GM19452 (cell line): ENCODE data around the gene PLXNC1.

Experiments used
- ATAC-seq: cut with Tn5 transposase; IDR thresholded peaks from one replicate; pipeline ENCODE4 v1.9.1; 2021; ENCODE audit not compliant: unreplicated experiment

Gene PLXNC1

GRCh38 chr12:94147991-94148738, at the start of gene PLXNC1:
PLXNC1 (plus strand) TSS chr12:94148577; CDS start chr12:94148972, 395 bp downstream.
- peak; percentile 38 for ATAC-seq

DNA sequence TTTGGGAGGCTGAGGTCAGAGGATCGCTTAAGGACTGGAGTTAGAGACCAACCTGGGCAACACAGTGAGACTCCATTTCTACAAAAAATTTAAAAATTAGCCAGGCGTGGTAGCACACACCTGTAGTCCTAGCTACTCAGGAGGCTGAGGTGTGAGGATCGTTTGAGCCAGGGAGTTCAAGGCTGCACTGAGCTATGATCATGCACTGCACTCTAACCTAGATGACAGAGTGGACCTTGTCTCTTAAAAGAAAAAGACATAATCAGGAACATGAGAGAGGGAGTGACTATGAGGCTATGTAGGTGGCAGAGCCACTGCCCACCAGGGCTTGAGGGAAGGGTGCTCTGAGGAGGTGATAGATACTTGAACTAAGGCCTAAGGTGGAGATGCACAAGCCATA, 49.2 kb upstream of the PLXNC1 start:
- ATAC-seq: no peak

DNA sequence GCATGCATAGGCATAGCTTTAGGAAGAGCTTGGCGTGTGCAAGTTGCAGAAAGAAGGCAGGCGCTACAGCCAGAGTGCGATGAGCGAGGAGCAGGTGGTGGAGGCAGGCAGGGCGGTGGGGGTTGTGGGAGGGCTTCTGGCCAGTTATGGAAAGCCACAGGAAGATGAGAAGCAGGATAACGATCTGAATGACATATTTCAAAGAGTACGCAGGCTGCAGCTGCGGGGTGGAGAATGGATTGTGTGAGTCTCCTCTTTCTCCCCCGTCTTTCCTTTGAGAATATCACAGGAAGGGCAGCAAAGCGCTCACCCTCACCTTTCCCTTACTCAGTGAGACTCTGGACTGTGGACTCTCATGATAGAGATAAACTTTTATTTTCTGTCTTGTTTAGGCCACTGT, 48.7 kb upstream of the PLXNC1 start:
- ATAC-seq: no peak

- no peak for ATAC-seq
Measured at GRCh38 chr12:94100211-94100627, 48.2 kb upstream of the PLXNC1 start.

DNA sequence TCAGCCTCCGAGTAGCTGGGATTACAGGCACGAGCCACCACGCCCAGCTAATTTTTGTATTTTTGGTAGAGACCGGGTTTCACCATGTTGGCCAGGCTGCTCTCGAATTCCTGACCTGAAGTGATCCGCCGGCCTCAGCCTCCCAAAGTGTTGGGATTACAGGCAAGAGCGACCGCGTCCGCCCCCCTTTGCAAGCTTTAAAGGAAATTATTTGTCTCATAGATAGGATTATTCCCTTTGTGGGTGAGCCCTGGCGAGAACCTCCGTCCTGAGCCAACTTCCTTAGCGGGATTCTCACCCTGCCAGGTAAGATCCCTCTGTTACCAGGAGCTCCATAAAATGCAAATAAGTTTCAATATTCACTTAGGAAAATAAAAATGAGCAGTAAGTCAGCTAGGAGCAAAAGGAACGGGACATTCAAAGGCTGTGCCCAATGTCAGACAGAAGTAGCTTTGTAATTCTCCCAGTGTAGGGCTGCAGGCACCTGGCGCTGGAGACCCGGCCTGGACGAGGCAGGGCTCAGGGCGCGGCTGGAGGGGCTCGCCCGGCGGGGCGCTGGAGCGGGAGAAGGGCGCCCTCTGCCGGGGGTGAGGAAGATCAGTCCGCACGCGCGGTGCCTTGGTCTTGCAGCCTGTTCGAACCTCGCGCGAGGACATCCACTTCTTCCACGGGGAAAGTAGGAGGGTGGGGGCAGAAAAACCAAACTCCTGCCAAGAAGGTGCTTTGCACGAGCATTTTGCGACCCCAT, 47.2 kb upstream of the PLXNC1 start:
- peak; percentile 55 for ATAC-seq

DNA sequence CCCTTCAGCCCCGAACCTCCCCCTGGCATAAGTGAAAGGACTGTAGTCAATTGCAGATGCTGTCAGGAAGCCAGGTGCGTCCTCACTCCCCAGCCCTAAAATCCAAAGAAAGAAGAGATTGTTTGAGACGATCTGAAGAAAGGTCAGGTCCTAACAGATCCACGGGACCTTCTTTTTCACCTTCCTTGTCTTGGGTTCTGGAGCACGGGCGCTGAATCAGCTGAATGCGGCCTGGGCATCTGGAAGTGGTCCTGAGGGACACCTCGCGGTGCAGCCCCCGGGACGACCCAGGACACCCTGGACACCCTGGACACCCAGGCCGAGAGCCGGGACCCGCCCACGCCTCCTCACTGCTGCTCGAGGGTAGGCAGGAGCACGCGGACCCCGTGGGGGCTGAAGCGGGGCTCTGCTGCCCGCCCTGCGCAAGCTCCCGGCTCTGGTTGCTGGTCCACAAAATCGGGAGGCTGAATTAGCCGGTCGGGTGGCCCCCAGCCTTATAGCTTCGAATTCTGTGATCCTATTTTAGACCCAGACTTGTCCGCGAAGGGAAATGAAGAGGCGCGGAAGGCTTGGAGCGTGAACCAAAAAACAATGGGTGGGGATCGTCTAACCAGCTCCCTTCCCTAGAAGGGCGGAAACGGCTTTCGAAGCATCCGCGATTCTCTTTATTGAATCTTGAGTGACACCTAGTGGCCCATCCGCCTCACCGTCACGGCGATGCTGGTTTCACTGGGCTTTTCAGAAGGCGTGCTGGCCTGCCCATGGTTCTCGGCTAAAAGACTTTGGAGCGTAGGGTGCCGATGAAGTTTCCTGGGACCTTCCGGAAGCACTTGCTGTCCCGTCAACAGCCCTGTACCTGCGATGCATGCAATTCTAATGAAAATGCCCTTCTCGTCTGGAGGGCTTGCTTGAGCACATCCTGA, 46.4 kb upstream of the PLXNC1 start:
- ATAC-seq: peak; percentile 87

GRCh38 chr12:94103986-94104385, 44.4 kb upstream of the PLXNC1 start:
- ATAC-seq: no peak

GRCh38 chr12:94107910-94108309, 40.5 kb upstream of the PLXNC1 start:
- ATAC-seq: no peak

- no peak for ATAC-seq
Measured at GRCh38 chr12:94109160-94109559, 39.2 kb upstream of the PLXNC1 start.

GRCh38 chr12:94110258-94110657, 38.1 kb upstream of the PLXNC1 start:
- no peak for ATAC-seq

- no peak for ATAC-seq
Measured at GRCh38 chr12:94111302-94111701, 37.1 kb upstream of the PLXNC1 start.

DNA sequence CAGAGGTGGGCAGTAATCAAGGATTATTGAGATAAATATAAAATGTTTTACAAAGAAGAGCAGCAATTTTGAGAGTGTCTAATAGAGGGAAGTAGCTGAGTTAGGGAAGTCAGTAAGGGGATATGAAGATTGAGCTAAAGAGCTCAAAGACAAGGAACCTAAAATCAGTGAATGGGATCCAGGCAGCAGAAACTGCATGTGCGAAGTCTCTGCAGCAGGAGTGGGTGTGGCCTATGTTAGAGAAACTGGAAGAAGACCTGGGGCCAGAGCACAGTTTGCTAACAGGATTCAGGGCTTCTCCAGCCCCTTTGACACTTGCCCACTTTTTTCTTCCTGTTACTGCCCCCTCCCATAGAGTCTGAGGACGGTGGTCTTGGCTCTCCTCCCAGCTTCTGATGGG, 36.3 kb upstream of the PLXNC1 start:
- ATAC-seq: no peak

- no peak for ATAC-seq
Measured at GRCh38 chr12:94114166-94114565, 34.2 kb upstream of the PLXNC1 start.

GRCh38 chr12:94116191-94116590, 32.2 kb upstream of the PLXNC1 start:
- no peak for ATAC-seq

- ATAC-seq: no peak
Measured at GRCh38 chr12:94121886-94122285, 26.5 kb upstream of the PLXNC1 start.

DNA sequence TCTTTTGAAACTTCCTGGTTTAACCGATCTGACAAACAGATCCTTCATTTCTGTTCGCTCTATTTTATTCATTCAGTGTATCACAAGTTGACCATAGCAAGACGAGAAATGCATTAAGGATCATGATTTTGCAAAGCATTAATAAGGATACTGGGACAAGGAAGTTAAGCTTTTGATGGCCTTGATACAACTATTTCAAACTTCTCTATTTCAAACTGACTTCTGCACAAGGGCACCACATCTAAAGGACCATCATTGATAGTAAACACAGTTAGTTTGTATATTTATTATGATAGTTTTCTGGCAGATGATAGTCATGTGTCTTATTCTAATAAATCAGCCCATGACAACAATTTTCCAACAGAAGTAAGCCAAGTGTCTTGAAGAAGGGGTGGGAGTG, 25.8 kb upstream of the PLXNC1 start:
- ATAC-seq: no peak

DNA sequence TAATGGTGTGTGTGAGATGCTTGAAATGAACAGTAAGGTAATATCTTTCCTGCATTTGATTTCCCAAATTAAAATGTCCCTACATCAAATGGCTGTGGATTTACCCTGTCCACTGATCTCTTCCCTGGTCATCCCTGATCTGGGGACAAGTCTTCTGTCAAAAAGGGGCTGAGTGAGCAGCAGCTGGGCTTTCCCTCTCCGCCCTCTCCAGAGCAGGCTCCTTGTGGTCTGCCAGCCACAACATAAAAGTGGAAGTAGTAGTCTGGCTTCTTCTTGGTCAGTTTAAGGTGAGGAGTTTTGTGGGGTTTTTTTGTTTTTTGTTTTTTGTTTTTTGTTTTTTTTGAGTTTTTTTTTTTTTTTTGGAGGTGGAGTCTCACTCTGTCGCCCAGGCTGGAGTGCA, 25.2 kb upstream of the PLXNC1 start:
- no peak for ATAC-seq

DNA sequence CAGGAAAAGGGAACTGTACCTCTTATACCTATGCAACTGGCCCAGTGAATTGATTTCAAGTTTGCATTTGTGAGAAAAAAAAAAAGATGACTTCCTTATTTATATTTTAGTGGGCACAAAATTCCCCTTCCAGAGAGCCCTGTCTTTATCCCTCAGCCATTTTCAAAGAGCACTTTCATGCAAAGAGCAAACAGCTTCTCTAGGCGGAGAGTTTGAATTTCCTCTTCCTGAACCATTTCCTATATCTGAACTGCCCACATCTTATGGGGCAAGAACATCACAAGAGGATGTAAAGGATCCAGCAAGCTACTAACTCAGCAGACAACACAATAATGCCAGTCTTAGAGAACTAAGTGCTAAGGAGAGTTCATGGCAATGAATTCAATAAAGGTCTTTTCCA, 22.3 kb upstream of the PLXNC1 start:
- ATAC-seq: no peak

DNA sequence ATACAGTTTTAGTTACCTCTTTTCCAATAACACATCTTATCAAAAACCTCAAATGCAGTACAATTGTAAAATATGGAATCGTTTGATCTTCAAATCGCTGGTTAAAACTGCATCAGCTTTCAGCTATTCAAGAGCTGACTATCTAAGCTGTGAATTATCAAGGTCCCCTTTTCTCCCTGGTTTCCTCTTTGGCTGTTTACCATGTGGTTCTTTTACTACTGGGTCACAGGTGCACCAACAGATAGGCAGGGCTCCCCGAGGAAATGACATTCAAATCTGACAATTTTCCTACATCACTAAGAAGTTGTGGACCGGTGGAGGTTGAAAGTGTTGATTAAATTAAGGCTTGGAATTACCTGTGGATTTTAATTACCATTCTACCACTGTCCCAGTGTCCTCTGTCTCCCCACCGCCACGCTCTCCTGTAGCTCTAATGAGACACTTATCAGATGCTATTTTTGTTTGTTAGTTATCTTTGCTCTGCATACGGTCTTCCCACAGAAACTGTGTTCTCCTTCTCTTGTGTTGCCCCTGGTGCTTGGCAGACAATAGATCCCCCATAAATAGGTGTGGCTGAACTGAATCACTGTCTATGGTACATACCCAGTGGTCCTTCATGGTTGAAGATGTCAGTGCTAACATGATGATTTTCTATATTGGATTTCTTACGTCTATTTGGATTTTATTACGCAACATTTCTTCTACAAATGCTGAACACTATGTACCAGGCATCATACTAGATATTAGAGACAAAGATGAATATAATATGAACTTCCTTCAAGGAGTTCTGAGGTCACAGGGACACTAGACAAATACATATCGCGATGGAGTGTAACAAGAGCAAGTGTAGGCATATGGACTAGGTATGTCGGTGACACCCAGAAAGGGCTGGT, 20.9 kb upstream of the PLXNC1 start:
- ATAC-seq: no peak

DNA sequence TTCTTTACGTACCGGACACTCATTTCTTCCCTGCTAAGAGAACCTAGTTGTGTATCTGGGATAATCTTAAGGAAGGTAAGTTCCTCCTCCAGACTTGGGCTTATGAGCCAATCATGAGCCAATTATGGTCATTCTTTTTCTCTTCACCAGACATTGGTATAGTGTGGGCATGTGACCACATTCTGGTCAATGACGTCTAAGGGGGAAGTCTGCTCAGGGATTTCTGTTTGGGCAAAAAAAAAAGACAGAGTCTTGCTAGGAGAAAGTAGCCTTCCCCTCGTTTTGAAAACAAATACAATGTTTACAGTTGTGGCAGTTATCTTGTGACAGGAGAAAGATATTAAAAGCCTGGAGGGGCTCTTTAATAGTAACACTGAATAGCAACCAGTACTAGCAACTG, 20.1 kb upstream of the PLXNC1 start:
- ATAC-seq: no peak
